ENCODE measurements around the gene BCAR1. TPM values are rescaled to one million over a fixed set of nuclear protein-coding genes. Genes with fewer than 3 reads are reported as not detected.

The BCAR1 gene
- total and polyA plus RNA-seq, 2 of the 13 experiments (the other 11 are each of a cell fraction or from before 2014, with no cell fraction given) = 48.1 to 51.7 TPM

GRCh38 chr16:75265911-75266701, 14.7 kb upstream of the BCAR1 start (continued):
- TF ChIP-seq BRF2 (CRISPR knock-in tag; IDR thresholded peaks at IDR 0.05) (0 out of 2 replicates have a peak, but pooled peaks have one; percentile 28), ZNF205 (CRISPR knock-in tag; IDR thresholded peaks at IDR 0.05) (no peak), HOXA5 (CRISPR knock-in tag; IDR thresholded peaks at IDR 0.05) (peak; percentile 77), ZNF7 (CRISPR knock-in tag; IDR thresholded peaks at IDR 0.05) (no peak), ZFP37 (CRISPR knock-in tag; IDR thresholded peaks at IDR 0.05; ENCODE audit: borderline replicate concordance) (no peak; the same call in 1 of the 2 replicates), HHEX (CRISPR knock-in tag; IDR thresholded peaks at IDR 0.05) (no peak), TGIF2 (CRISPR knock-in tag; IDR thresholded peaks at IDR 0.05) (no peak), TBX2 (CRISPR knock-in tag; IDR thresholded peaks at IDR 0.05; ENCODE audit: borderline replicate concordance) (peak; percentile 34), ZBTB7B (CRISPR knock-in tag; IDR thresholded peaks at IDR 0.05) (peak; percentile 72; the same call in 1 of the 2 replicates), ZC3H4 (CRISPR knock-in tag; IDR thresholded peaks at IDR 0.05; ENCODE audit: borderline replicate concordance) (no peak), PLRG1 (conservative IDR thresholded peaks at IDR 0.05) (no peak), CENPT (CRISPR knock-in tag; IDR thresholded peaks at IDR 0.05; ENCODE audit: low read depth) (no peak), FOXK2 (IDR thresholded peaks at IDR 0.05) (no peak), ZNF383 (CRISPR knock-in tag; IDR thresholded peaks at IDR 0.05; ENCODE audit: borderline replicate concordance) (peak; percentile 98), ZFP91 (CRISPR knock-in tag; IDR thresholded peaks at IDR 0.05; ENCODE audit: borderline replicate concordance) (peak; percentile 75), MTA1 (CRISPR knock-in tag; IDR thresholded peaks at IDR 0.05; ENCODE audit: borderline replicate concordance) (peak; percentile 85), SIX4 (CRISPR knock-in tag; IDR thresholded peaks at IDR 0.05) (no peak), JDP2 (CRISPR knock-in tag; IDR thresholded peaks at IDR 0.05; ENCODE audit: borderline replicate concordance) (no peak), ZBTB37 (CRISPR knock-in tag; IDR thresholded peaks at IDR 0.05) (no peak), STAG1 (CRISPR knock-in tag; IDR thresholded peaks at IDR 0.05) (peak; percentile 42), ZNF230 (CRISPR knock-in tag; IDR thresholded peaks at IDR 0.05) (peak; percentile 78; the same call in 1 of the 2 replicates), SOX13 (IDR thresholded peaks at IDR 0.05) (no peak), SOX13 (CRISPR knock-in tag; conservative IDR thresholded peaks at IDR 0.05 in 1 of 2, IDR thresholded peaks at IDR 0.05 in 1 of 2) (peak in 1 of 2 experiments; percentile 49; a peak in 1 of 4 replicates), ZKSCAN1 (IDR thresholded peaks at IDR 0.05; ENCODE audit: low read length) (no peak), E2F2 (CRISPR knock-in tag; IDR thresholded peaks at IDR 0.05; ENCODE audit: borderline replicate concordance) (peak; percentile 68; the same call in 1 of the 2 replicates), KAT7 (CRISPR knock-in tag; IDR thresholded peaks at IDR 0.05; ENCODE audit: borderline replicate concordance) (no peak; the same call in none of the 2 replicates), MED13 (CRISPR knock-in tag; IDR thresholded peaks at IDR 0.05) (peak; percentile 79), HOXD1 (CRISPR knock-in tag; IDR thresholded peaks at IDR 0.05) (peak; percentile 88)

All from HepG2 (cell line).